Measurements from ENCODE around the gene ATXN10. TPM values are rescaled to one million over a fixed set of nuclear protein-coding genes. Genes with fewer than 3 reads are reported as not detected.
A peak's percentile ranks its signal among the peaks of the same experiment; 100 is the strongest.

Gene ATXN10
- total RNA-seq, 2 experiments from 2014 or later, result 43.8 to 48.0 TPM

GRCh38 chr22:45693835-45694234 is 22.2 kb downstream of the ATXN10 start:
- Mint-ChIP-seq H3K9me3 (no peaks in the 10 kb centered on the region), H3K4me1 (ENCODE audit: low read depth) (peaks cover 31% of the 10 kb centered on the region), H3K27ac (no peak overlapping the region), H3K4me3 (no peak overlapping the region), H3K27me3 (no peaks in the 10 kb centered on the region), H3K36me3 (ENCODE audit: low read depth) (peaks cover 85% of the 10 kb centered on the region)
- Histone ChIP-seq H3K27ac (ENCODE audit: low read depth in 1 of 2, low read length in 2 of 2) (no peak overlapping the region), H3K4me3 (ENCODE audit: low read length) (no peak overlapping the region), H3K36me3 (ENCODE audit: insufficient read depth, low read length) (peaks cover 47% of the 10 kb centered on the region), H3K4me1 (ENCODE audit: insufficient read depth, low read length) (peaks cover 4% of the 10 kb centered on the region), H3K27me3 (ENCODE audit: control insufficient read depth in 1 of 2, insufficient read depth in 2 of 2, low read length in 2 of 2) (no peaks in the 10 kb centered on the region), H3K9me3 (ENCODE audit: control insufficient read depth in 1 of 2, insufficient read depth in 1 of 2, low read length in 2 of 2) (no peaks in the 10 kb centered on the region)
- ATAC-seq (ENCODE audit: poor library complexity), result no peak
- DNase-seq, result no peak
- intact Hi-C loops (cut with DNase I, micrococcal nuclease), result no loop called here
- TF ChIP-seq CTCF (IDR thresholded peaks at IDR 0.05), result no peak
- ChIA-PET POLR2A (no interaction called here), CTCF (no interaction called here)

- Histone ChIP-seq H3K36me3 (ENCODE audit: insufficient read depth, low read length) (peaks cover 54% of the 10 kb centered on the region), H3K27ac (ENCODE audit: low read depth in 1 of 2, low read length in 2 of 2) (no peak overlapping the region), H3K4me3 (ENCODE audit: low read length) (no peak overlapping the region), H3K4me1 (ENCODE audit: insufficient read depth, low read length) (no peaks in the 10 kb centered on the region), H3K27me3 (ENCODE audit: control insufficient read depth in 1 of 2, insufficient read depth in 2 of 2, low read length in 2 of 2) (no peaks in the 10 kb centered on the region), H3K9me3 (ENCODE audit: control insufficient read depth in 1 of 2, insufficient read depth in 1 of 2, low read length in 2 of 2) (no peaks in the 10 kb centered on the region)
- CTCF ChIA-PET, result no interaction called here
- no peaks in the 10 kb centered on the region for H3K9me3 Mint-ChIP-seq
- peak overlapping the region; percentile 39 for H3K27ac Mint-ChIP-seq
- POLR2A ChIA-PET, result no interaction called here
- peaks cover 82% of the 10 kb centered on the region for H3K36me3 Mint-ChIP-seq (ENCODE audit: low read depth)
- H3K4me3 Mint-ChIP-seq, result no peak overlapping the region
- intact Hi-C loops (cut with DNase I, micrococcal nuclease), result no loop called here
- peaks cover 9% of the 10 kb centered on the region for H3K4me1 Mint-ChIP-seq (ENCODE audit: low read depth)
- DNase-seq, result no peak
- no peaks in the 10 kb centered on the region for H3K27me3 Mint-ChIP-seq
- no peak for ATAC-seq (ENCODE audit: poor library complexity)
- no peak for TF ChIP-seq CTCF (IDR thresholded peaks at IDR 0.05)
Measured at GRCh38 chr22:45696227-45696626, 24.6 kb downstream of the ATXN10 start.

GRCh38 chr22:45698094-45698493 is 26.5 kb downstream of the ATXN10 start:
- Histone ChIP-seq H3K9me3 (ENCODE audit: control insufficient read depth in 1 of 2, insufficient read depth in 1 of 2, low read length in 2 of 2) (no peaks in the 10 kb centered on the region), H3K4me1 (ENCODE audit: insufficient read depth, low read length) (no peaks in the 10 kb centered on the region), H3K27ac (ENCODE audit: low read depth in 1 of 2, low read length in 2 of 2) (no peak overlapping the region), H3K4me3 (ENCODE audit: low read length) (no peak overlapping the region), H3K27me3 (ENCODE audit: control insufficient read depth in 1 of 2, insufficient read depth in 2 of 2, low read length in 2 of 2) (no peaks in the 10 kb centered on the region), H3K36me3 (ENCODE audit: insufficient read depth, low read length) (peaks cover 63% of the 10 kb centered on the region)
- intact Hi-C loops (cut with DNase I, micrococcal nuclease), result no loop called here
- H3K4me3 Mint-ChIP-seq, result no peak overlapping the region
- peaks cover 82% of the 10 kb centered on the region for H3K36me3 Mint-ChIP-seq (ENCODE audit: low read depth)
- peaks cover 9% of the 10 kb centered on the region for H3K4me1 Mint-ChIP-seq (ENCODE audit: low read depth)
- H3K27ac Mint-ChIP-seq, result no peak overlapping the region
- no peaks in the 10 kb centered on the region for H3K9me3 Mint-ChIP-seq
- H3K27me3 Mint-ChIP-seq, result no peaks in the 10 kb centered on the region
- TF ChIP-seq CTCF (IDR thresholded peaks at IDR 0.05), result no peak
- ATAC-seq (ENCODE audit: poor library complexity) (no peak), DNase-seq (no peak)
- ChIA-PET CTCF (no interaction called here), POLR2A (no interaction called here)
